HG02610 (cell line): ENCODE measurements around the gene UBE2E2.

Source experiments
- ATAC-seq: cut with Tn5 transposase; IDR thresholded peaks from one replicate; pipeline ENCODE4 v1.9.1; 2021; ENCODE audit warnings: mild to moderate bottlenecking, moderate library complexity; ENCODE audit not compliant: unreplicated experiment

The UBE2E2 gene

GRCh38 chr3:23192816-23193215, 10.3 kb upstream of the UBE2E2 start:
- no peak for ATAC-seq

DNA sequence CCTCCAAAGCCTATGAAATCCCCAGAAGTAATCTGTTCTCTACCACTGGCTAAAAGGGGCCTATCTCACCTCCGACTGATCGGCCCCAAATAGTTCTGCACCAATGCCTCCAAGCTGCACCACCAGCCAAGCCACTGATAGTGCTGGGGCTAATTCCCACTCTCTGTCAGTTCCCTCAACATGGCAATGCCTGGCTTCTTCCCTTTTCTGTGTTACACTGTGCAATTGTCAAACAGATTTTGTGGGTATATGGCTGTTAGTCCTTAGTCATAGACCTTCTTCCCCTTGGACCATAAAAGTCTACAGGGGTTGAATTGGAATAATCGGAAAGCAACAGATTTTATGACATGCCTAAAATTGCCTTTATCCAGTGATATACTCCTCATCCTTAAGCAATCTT, 9.3 kb upstream of the UBE2E2 start:
- ATAC-seq, result no peak

GRCh38 chr3:23198801-23199200, 4.3 kb upstream of the UBE2E2 start:
- ATAC-seq, result no peak

- ATAC-seq, result no peak
Measured at GRCh38 chr3:23199649-23200048, 3.5 kb upstream of the UBE2E2 start.

- no peak for ATAC-seq
Measured at GRCh38 chr3:23201154-23201838, 1.8 kb upstream of the UBE2E2 start.

DNA sequence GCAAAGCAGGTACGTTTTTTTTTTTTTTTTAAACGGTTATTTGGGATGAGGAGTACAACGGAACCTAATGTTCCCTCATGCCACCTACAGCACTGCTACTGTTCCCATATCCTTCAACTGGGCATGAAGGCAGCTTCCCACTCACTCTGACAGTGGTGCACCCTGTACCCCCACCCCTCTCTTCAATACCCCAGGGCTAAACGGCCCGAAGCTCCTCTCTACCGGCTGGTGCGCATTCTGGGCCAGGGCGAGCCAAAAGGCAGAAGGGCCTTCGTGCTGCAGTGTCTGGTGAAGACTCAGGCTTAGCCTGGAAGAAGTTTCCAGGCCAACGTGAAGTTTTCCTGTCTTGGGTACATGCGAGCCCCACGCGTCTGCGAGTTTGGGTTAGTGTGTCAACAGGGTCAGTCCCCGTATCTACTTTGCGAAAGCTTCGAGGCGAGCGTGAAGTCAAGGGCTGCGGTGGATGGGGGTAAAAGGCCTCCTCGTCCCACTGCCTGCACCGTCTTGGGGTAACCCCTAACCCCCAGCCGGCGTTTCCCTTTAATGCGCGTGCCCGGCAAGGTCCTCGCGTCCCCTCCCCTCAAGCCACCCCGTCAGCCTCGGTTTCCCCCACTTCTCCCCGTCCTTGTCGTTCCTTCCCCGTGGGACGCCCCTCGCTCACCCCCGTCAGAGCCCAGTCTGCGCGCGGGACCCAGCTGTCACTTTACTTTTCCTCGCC, 765 bp upstream of the UBE2E2 start:
- peak; percentile 25 for ATAC-seq

- peak; percentile 24 for ATAC-seq
Measured at GRCh38 chr3:23203708-23204330, 692 bp downstream of the UBE2E2 start.

GRCh38 chr3:23206366-23206765, 3.2 kb downstream of the UBE2E2 start:
- ATAC-seq, result no peak

DNA sequence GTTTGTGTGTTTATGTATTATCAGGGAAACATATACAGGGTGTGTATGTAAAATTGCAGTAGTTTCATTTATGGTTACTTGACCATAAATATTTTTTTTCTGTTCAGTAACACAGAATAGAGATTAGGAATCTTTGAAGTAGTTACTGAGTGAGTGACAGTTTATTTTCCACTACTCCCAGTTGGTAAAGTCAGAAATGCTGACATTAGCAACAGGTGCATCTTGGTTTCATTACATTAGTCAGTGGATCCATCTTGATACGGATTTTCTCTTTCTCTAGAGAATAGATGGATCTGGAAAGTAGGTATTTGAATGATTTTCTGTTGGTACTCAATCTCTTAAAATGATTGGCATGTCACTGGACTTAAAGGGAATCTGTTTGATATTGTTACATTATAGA, 6.0 kb downstream of the UBE2E2 start:
- no peak for ATAC-seq

DNA sequence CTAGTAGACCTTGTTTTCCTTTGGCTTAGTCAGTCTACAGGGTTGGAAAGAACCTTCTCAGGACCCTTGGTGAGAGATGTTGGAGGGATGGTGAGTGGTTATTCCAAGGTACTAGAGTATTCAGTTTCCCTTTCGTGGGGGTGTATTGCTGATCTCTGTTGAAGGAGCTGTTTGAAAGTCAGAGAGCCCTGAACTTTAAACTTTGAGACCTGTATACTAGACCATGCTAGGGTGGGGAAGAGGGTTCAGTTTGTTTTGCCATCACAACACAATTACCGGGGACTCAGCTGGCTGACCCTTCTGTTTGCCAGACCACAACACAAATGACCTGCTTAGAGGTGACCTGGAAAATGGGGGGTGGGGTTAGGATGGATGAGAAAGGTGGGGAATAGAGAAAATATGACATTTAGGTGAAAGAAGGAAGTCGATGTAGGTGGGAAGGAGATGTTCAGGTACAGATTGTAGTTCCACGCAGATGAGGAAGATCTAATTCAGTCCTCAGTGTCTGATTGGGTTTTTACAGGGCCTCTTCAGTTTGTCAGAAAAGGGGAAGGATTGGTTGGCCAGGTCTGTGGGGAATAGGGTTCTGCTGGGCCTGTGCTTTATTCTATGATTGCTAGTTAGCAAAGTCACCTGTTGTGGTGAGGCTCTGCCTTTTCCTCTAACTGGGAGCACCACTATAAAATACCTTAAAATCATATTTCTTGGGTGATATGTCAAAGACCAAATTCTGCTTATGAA, 6.8 kb downstream of the UBE2E2 start:
- ATAC-seq, result no peak

DNA sequence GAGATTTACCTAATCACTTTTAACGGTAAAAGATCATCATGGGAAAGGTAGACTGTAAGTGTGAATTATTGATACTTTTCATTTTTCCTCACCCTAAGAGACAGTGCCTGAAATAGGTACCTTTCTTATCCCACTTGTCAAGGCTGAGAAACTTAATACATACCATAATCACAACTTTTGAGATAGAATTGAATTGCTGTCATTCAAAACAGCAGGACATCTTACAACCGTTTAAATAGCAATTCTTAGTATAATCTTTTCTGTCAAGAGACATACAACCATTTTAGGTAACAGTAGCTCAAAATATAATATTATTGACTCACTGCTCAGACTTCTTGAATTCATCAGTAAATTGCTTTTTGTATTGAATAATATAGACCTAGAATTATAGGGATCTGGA, 10.7 kb downstream of the UBE2E2 start:
- ATAC-seq, result no peak

- no peak for ATAC-seq
Measured at GRCh38 chr3:23217872-23218554, 14.9 kb downstream of the UBE2E2 start.

GRCh38 chr3:23219117-23219516, 16.0 kb downstream of the UBE2E2 start:
- peak; percentile 32 for ATAC-seq

GRCh38 chr3:23219552-23219951, 16.4 kb downstream of the UBE2E2 start:
- ATAC-seq, result peak; percentile 58

- no peak for ATAC-seq
Measured at GRCh38 chr3:23221136-23221535, 18.0 kb downstream of the UBE2E2 start.

DNA sequence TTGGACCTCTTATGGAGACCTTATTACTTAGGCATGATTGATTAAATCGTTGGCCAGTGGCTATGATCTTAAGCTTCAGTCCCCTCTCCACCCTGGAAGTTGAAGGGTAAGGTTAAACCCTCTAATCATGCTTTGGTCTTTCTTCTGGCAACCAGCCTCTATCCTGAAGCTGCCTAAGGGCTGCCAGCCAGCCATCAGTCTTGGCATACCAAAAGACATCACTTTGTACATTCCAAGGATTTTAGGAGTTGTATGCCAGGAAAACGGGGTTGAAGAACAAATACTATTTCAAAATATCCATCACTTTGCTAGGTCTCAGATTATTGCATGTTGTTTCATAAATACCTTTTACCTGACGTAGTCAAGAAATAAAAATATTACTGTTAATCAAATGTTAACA, 28.9 kb downstream of the UBE2E2 start:
- no peak for ATAC-seq

- no peak for ATAC-seq
Measured at GRCh38 chr3:23232854-23233253, 29.7 kb downstream of the UBE2E2 start.

GRCh38 chr3:23235264-23235663, 32.1 kb downstream of the UBE2E2 start:
- no peak for ATAC-seq

DNA sequence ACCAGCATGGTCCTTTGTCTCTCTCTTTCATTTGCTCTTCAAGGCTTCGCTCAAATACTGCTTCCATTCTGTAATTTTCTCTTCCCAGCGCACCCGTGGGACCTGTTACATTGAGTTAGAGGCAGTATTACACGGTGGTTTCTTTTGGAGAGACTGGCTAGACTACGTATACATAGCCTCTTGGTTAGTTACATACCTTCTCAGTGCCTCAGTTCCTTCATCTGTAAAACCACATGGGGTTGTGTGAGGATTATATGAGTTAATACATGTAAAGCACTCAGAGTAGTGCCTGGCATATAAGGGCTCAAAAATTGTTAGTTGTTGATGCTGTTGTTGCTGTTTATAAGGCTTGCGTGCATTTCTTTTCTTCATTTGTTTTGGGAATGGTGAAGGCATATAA, 33.8 kb downstream of the UBE2E2 start:
- ATAC-seq, result peak; percentile 58

DNA sequence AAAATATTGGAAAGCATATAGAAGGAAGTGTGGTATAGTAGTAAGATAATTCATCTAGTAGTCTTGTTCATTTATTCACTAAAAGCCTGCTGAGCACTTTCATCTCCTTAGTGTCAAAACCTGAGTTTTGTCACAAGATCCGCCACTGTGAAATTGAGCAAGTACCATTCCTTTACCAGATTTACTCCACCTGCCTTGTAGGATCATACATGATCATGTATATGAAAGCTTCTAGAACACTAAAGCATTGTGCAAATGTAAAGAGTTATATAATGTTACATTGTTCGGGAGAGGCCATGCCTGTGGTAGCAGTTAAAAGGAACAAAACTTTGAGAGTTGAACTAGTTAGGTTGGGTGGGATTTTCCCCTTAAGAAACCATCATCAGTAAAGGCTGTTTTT, 35.0 kb downstream of the UBE2E2 start:
- ATAC-seq, result no peak

- peak; percentile 50 for ATAC-seq
Measured at GRCh38 chr3:23238578-23238977, 35.5 kb downstream of the UBE2E2 start.
